Stimulated activated CD4-positive, alpha-beta T cell treated with anti-CD3 and anti-CD28 coated beads, Interleukin-4, amount 100 ng/mL, for 48 hours (primary cell): ENCODE measurements around the gene CBY1.

Experiments
- DNase-seq, 2 donors: peaks; one replicate each; pipeline ENCODE4 v3.0.0-alpha.2; 2020; ENCODE audit warnings: low read depth in 2 of 2

The CBY1 gene

GRCh38 chr22:38649841-38650522, 6.5 kb upstream of the CBY1 start:
- no peak for DNase-seq

- DNase-seq, result no peak
Measured at GRCh38 chr22:38652859-38653258, 3.6 kb upstream of the CBY1 start.

- no peak for DNase-seq
Measured at GRCh38 chr22:38653741-38654140, 2.7 kb upstream of the CBY1 start.

GRCh38 chr22:38655519-38656255, 751 bp upstream of the CBY1 start:
- no peak for DNase-seq

GRCh38 chr22:38657045-38657909, 839 bp downstream of the CBY1 start:
- peak; percentile 28 to 30 for DNase-seq

GRCh38 chr22:38674888-38675287, 18.4 kb downstream of the CBY1 start:
- no peak for DNase-seq

GRCh38 chr22:38675833-38676232, 19.4 kb downstream of the CBY1 start:
- DNase-seq, result no peak

- DNase-seq, result peak; percentile 79 to 84
Measured at GRCh38 chr22:38681582-38682335, 25.3 kb downstream of the CBY1 start, which contains the start of gene TOMM22. Gene TOMM22 (plus strand): TSS chr22:38681957. CDS start chr22:38681979, 22 bp downstream.

GRCh38 chr22:38684895-38685294, 28.5 kb downstream of the CBY1 start:
- no peak for DNase-seq

GRCh38 chr22:38685761-38686160, 29.3 kb downstream of the CBY1 start:
- no peak for DNase-seq

- no peak for DNase-seq
Measured at GRCh38 chr22:38689651-38690050, 33.2 kb downstream of the CBY1 start.

- no peak for DNase-seq
Measured at GRCh38 chr22:38694049-38694448, 37.6 kb downstream of the CBY1 start.

- no peak for DNase-seq
Measured at GRCh38 chr22:38694940-38695339, 38.5 kb downstream of the CBY1 start.

- no peak for DNase-seq
Measured at GRCh38 chr22:38696606-38697424, 40.4 kb downstream of the CBY1 start.

GRCh38 chr22:38697425-38698089, 41.1 kb downstream of the CBY1 start:
- no peak for DNase-seq

GRCh38 chr22:38698407-38699094, 42.1 kb downstream of the CBY1 start:
- DNase-seq, result no peak

- DNase-seq, result no peak
Measured at GRCh38 chr22:38699143-38699542, 42.7 kb downstream of the CBY1 start.

- no peak for DNase-seq
Measured at GRCh38 chr22:38699784-38700183, 43.3 kb downstream of the CBY1 start.

GRCh38 chr22:38700270-38700788, 43.9 kb downstream of the CBY1 start:
- no peak for DNase-seq
